ENCODE results near the gene FIGNL1. TPM values are rescaled to one million over a fixed set of nuclear protein-coding genes. Genes with fewer than 3 reads are reported as not detected.

The FIGNL1 gene
- total RNA-seq, 1 experiment from 2014 or later = 28.0 TPM

DNA sequence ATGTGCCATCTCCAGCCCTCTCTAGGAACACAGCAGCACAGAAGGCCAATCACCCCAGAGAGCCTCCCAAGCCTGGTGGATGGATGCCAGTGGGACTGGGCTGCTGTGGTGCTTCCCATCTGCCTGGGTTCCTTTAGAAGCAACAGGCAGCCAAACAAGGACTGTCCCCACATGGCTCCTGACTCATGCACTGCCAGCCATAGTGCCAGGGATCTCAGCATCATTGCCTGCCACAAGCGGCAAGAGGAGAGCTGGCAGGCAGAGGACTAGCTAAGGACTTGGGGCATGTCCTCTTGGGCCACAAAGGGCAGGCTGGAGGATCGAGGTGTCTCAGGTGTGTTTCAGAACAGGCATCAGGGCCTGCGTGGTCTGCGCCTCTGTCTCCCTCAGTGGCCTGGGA is 23.4 kb upstream of the FIGNL1 start:
- Histone ChIP-seq H3K4me1 (ENCODE audit: control insufficient read depth, insufficient read depth, low read length) (no peaks in the 10 kb centered on the region), H3K27ac (ENCODE audit: low read length) (no peak overlapping the region), H3K4me3 (ENCODE audit: low read depth in 2 of 2, low read length in 2 of 2) (no peak overlapping the region), H3K36me3 (ENCODE audit: control insufficient read depth, insufficient read depth, low read length) (no peaks in the 10 kb centered on the region), H3K27me3 (ENCODE audit: control insufficient read depth, insufficient read depth, low read length) (no peaks in the 10 kb centered on the region), H3K9me3 (ENCODE audit: control insufficient read depth, insufficient read depth, low read depth, low read length) (no peaks in the 10 kb centered on the region)
- no peak for ATAC-seq
- in situ Hi-C loops (cut with HindIII; ENCODE audit: low pct_unique_long_range_greater_than_20kb, low sequenced_read_pairs) (no loop called here), intact Hi-C loops (cut with micrococcal nuclease; ENCODE audit: unreplicated experiment) (no loop called here)
- TF ChIP-seq SIN3A (IDR thresholded peaks at IDR 0.05; ENCODE audit: borderline replicate concordance, insufficient read depth, low read depth, low read length) (no peak), CTCF (IDR thresholded peaks at IDR 0.05) (no peak), POLR2AphosphoS5 (IDR thresholded peaks at IDR 0.05; ENCODE audit: low read depth, low read length) (no peak), TCF7L2 (IDR thresholded peaks at IDR 0.05; ENCODE audit: low read depth, low read length) (no peak), REST (IDR thresholded peaks at IDR 0.05; ENCODE audit: insufficient read depth in 1 of 2, low read depth in 2 of 2, low read length in 1 of 2) (no peak)
- ChIA-PET POLR2A (no interaction called here), CTCF (no interaction called here)
- BruUV-seq (replicated peaks) = no TSS peak
- no peak for DNase-seq (ENCODE audit: low read depth, low spot score)

DNA sequence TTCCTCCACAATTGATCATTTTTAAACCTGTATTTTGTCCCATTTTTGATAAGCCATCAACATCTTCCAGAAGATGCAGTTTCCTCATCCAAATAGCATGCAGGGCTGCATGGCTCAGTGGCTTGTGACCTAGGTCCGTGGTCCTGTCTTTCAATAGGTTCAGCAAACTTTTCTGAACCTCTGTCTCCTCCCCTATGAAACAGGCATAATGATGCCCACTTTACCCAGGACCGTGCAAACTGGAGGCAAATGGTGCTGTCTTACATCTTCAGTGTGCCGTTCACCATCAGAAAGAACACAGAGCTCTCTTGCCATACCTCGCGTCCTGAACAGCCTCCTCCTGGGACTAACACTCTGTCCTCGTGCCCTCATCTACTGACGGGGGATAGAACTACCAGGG is 22.3 kb upstream of the FIGNL1 start:
- in situ Hi-C loops (cut with HindIII; ENCODE audit: low pct_unique_long_range_greater_than_20kb, low sequenced_read_pairs) = no loop called here
- ChIA-PET POLR2A (no interaction called here), CTCF (no interaction called here)
- no peaks in the 10 kb centered on the region for H3K9me3 ChIP-seq (ENCODE audit: control insufficient read depth, insufficient read depth, low read depth, low read length)
- no peaks in the 10 kb centered on the region for H3K36me3 ChIP-seq (ENCODE audit: control insufficient read depth, insufficient read depth, low read length)
- no peak overlapping the region for H3K27ac ChIP-seq (ENCODE audit: low read length)
- H3K4me3 ChIP-seq (ENCODE audit: low read depth in 2 of 2, low read length in 2 of 2) = no peak overlapping the region
- BruUV-seq (replicated peaks) = no TSS peak
- no peaks in the 10 kb centered on the region for H3K27me3 ChIP-seq (ENCODE audit: control insufficient read depth, insufficient read depth, low read length)
- DNase-seq (ENCODE audit: low read depth, low spot score) (no peak), ATAC-seq (no peak)
- TF ChIP-seq POLR2AphosphoS5 (IDR thresholded peaks at IDR 0.05; ENCODE audit: low read depth, low read length) (no peak), CTCF (IDR thresholded peaks at IDR 0.05) (no peak), SIN3A (IDR thresholded peaks at IDR 0.05; ENCODE audit: borderline replicate concordance, insufficient read depth, low read depth, low read length) (no peak), REST (IDR thresholded peaks at IDR 0.05; ENCODE audit: insufficient read depth in 1 of 2, low read depth in 2 of 2, low read length in 1 of 2) (no peak), TCF7L2 (IDR thresholded peaks at IDR 0.05; ENCODE audit: low read depth, low read length) (no peak)
- intact Hi-C loops (cut with micrococcal nuclease; ENCODE audit: unreplicated experiment) = no loop called here
- H3K4me1 ChIP-seq (ENCODE audit: control insufficient read depth, insufficient read depth, low read length) = no peaks in the 10 kb centered on the region

All from Panc1 (cell line).